T47D (cell line): ENCODE data around the gene ARHGEF2.

Experiments
- DNase-seq, 2 experiments: peaks; one replicate each; pipeline versions ENCODE4 v3.0.0 to v3.0.0-alpha.2; 2011 to 2012; ENCODE audit warnings: low read depth in 1 of 2, low spot score in 1 of 2
- JUND ChIP-seq: IDR thresholded peaks from 2 replicates; pipeline ENCODE4 v1.6.1; 2012; ENCODE audit warnings: low read depth
- in situ Hi-C: cut with HindIII; loops from 2 replicates; pipeline ENCODE4 v1.10.0; 2016; ENCODE audit warnings: low sequenced_read_pairs, low pct_unique_long_range_greater_than_20kb

Gene ARHGEF2

DNA sequence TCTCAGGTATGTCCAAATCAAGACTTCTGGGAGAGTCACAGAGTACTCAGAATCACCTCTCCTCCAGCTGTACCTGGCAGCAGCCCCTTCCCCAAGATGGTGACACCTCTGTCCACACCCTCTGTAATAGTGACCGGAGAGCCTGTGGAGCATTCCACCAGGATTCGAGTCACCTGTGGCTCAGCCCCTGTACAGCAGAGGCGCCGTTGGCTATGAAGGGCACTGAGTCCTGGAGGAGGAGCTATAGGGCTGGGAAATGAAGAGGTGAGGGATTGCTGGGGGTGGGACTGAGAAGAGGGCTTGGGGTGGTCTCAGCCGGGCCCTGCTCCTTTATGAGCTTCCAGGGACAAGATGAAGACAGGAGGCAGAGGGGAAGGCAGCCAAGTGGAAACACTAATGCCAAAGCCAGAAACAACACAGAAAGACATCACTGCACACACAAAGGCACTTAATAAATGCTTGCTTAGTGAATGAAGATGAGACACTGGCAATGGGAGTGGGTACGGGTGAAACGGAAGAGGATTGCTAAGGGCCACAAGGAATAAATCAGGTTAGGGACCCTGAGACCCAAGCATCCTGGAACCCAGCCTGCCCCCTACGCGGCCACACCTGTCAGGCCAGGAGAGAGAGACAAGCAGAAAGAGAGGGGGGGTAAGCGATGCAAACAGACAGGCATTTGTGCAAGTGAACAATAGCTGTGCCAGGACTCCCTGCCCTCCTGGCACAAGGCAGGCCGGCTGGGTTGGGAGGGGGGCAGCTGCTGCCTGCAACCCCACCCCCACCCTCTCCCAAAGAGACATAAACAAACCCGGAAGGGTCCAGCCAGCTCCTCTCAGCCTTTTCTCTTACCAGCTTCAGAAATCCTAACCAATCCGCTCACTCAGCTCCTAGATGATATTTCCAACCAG lies 3.9 kb downstream of the ARHGEF2 start:
- in situ Hi-C loops = no loop called here
- no peak for TF ChIP-seq JUND
- no peak for DNase-seq

DNA sequence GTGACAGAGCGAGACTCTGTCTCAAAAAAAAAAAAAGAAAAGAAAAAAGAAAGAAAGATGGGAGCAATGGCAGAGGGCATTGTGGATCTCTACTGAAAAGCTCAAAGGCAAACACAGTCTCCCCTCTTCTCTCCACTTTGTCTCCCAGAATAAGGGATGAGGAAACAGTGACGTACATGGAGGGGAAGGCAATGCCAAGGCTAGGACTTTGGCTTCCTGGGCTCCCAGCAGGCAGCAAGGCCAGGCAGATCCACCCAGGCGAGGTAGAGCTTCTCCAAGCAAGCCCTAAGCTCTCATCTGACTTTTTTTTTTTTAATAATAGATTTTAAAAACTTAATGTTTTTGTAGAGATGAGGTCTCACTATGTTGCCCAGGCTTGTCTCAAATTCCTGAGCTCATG lies 4.6 kb downstream of the ARHGEF2 start:
- TF ChIP-seq JUND = no peak
- in situ Hi-C loops = no loop called here

DNA sequence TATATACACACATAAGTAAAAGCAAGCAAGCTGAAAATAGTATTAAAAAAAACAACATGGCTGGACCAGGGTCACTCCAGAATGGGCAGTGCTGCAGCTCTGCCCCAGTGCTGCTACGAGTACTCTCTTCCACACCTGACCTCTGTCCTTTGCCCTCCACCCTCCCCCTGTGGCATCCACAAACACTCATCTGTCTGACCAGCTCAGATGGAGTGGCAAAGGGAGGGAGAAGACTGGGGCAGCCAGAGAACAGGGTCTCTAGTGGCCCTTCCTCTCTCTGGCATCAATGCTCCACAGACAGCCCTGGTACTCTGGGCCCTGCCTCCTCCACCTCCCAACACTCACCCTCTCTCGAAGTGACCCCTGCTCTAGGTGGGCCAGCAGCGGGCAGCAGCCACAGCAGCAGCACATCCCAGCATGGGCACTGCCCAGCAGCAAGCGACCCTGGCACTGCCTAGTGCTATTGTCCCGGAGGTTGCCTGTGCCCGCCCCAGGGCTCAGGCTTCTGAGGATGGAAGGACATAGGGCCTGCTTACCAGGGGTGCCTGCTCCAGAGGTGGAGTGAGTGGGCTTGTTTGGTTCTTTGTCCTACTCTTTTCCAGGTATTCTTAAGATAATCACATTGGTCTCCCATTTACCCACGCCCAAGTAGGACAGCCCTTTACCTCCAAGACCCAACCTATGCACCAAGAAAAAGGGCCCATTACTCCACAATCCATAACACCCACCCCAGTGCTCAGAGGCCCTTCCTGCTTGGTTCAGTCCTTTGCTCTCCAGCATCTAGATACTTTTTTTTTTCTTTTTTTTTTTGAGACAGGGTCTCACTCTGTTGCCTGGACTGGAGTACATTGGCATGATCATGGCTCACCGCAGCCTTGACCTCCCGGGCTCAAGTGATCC lies 6.2 kb downstream of the ARHGEF2 start:
- DNase-seq = no peak
- TF ChIP-seq JUND = no peak
- in situ Hi-C loops = no loop called here

More for the DNA sequence above, 4.6 kb downstream of the ARHGEF2 start:
- DNase-seq = no peak

DNA sequence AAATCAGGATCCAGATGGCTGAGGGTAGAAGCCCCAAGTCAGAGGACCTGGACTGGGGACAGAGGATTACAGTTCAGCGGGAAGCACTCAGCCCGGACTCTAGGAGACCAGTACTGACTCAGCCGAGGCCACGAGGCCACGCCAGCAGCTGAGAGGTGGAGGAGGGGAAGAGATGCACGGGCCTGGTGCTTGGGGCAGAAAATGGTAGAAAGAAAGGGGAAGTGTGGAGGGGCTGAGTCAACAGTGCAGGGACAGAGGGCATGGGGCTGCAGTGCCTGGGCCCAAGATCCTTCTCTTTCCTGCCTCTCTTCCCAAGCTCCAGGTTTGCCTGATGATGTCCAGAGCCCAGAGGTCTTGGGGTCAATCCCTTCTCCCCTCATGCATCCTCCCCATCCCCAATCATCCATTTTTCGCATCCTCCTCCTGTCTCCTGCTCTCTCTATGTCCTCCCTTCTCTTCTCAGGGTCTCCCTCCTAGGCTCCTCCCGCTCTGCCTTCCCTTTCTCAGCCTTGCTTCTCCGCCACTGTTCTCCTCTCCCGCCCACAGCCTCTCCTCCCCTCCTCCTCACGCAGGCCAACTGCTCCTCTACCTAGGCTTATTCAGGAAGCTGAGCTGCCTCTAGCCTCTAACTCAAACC lies 7.7 kb downstream of the ARHGEF2 start:
- TF ChIP-seq JUND = no peak
- DNase-seq = no peak
- in situ Hi-C loops = no loop called here

GRCh38 chr1:155969377-155969791 lies 9.0 kb downstream of the ARHGEF2 start:
- in situ Hi-C loops = no loop called here
- no peak for DNase-seq
- TF ChIP-seq JUND = no peak

DNA sequence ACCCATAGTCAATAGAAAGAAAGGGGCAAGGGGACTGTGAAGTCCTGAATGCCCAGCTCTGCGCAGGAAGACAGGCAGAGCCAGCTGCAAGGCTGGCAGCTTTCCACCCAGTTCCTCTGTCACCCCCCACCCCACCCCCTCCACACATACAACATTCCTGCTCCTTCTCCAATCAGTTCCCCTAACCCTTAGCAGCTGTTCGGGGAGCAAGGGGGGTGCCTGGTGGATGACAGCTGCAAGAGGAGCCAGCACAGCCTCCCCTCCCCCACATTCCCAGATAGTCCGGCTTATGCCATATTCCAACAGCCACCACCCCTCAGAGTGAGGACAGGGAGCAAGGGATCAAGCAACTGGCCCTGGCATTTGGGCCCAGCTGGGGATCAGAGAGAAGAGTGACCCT lies 9.7 kb downstream of the ARHGEF2 start:
- DNase-seq = no peak
- no peak for TF ChIP-seq JUND
- in situ Hi-C loops = no loop called here

- no peak for DNase-seq
- in situ Hi-C loops = no loop called here
- no peak for TF ChIP-seq JUND
Measured at GRCh38 chr1:155968051-155968400, 10.3 kb downstream of the ARHGEF2 start.

DNA sequence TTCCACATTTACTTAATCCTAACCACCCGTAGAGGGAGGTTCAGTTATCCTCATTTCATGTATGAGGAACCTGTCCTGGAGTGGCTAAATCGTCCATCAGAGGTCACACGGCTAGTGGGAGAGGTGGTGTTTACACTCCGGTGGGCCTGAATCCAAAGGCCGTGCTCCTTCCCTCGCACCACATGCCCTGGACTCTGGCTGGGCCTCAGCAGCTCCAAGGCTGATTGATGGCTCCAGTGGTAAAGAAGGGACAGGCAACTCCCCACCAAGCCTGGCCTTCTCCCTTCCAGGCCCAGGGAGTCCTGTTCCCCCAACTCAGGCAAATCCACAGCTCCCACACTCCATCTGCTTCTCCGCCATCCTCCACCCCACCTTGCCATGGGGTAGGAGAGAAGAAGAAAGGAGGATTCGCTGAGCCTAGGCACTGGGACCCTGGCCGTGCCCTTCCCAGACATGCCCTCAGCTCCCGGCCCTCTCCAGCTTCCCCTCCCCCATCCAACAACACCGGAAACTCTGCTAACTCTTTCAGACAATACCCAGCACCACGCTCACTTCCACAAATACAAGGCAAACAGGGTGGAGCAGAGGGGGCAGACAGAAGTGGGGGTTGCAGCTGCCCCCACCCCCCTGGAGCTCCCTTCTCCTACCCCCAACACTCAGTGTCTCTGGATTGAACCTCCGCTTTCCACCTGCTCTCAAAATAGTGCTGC lies 10.9 kb downstream of the ARHGEF2 start:
- in situ Hi-C loops = no loop called here

DNA sequence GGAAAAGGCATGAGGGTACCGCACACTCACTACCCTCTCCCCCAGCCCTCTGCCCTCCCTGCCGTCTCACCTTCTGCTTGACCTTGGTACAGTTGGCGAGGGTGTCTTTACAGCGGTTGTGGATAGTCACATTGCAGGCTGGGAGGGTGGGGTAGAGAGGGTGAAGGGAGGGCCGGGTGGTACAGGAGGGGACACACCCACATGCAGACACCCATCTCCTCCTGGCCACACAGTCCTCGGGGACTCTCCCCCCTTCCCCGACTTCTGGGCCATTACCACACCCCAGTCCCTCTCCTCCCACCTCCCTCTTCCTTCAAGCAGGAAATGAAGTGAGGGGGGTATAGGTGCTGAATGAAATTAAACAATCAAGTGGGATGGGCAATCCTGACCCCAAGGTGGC lies 11.6 kb downstream of the ARHGEF2 start:
- no peak for TF ChIP-seq JUND
- DNase-seq = no peak
- in situ Hi-C loops = no loop called here

More for the DNA sequence above, 10.9 kb downstream of the ARHGEF2 start:
- TF ChIP-seq JUND = no peak
- DNase-seq = no peak

DNA sequence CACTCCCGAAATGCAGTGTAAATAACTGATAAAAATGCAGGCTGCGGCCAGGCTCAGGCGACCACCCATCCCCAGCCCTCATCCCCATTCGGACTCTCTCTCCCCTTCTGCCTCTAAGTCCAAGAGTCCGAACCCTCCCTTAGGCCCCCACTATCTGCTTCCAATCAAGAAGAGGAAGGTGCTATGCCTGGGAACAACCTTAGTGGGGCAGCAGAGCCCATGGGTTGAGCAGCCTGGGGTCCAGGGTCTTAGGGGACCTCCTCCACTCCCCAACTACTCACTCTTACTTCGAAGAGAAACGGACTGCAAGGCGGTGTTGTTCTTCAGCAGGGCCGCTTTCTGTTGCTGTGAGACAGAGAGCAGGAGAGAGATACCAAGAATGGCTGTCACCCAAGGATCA lies 12.2 kb downstream of the ARHGEF2 start:
- TF ChIP-seq JUND = no peak
- DNase-seq = no peak
- in situ Hi-C loops = no loop called here

DNA sequence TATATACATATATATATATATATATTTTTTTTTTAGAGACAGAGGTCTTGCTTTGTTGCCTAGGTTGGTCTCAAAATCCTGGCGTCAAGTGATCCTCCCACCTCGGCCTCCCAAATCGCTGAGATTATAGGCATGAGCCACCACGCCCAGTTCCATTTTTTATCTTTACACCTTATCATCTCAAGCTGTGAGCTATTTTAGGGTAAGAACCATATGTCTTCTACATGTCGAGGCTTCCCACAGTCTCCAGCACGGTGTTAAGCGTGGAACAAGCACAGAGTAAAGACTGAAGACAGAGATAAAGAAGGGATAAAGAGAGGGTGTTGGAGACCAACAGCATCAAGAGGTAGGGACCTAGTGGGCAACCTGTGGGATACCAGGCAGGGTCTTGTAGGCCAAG lies 14.2 kb downstream of the ARHGEF2 start:
- in situ Hi-C loops = no loop called here
- no peak for TF ChIP-seq JUND
- no peak for DNase-seq

GRCh38 chr1:155962599-155963211 lies 15.6 kb downstream of the ARHGEF2 start:
- in situ Hi-C loops = no loop called here
- TF ChIP-seq JUND = no peak
- peak in 1 of 2 experiments; percentile 21 for DNase-seq
